Measurements from ENCODE around the gene MAP3K9.
A peak's percentile ranks its signal among the peaks of the same experiment; 100 is the strongest.

Gene MAP3K9

GRCh38 chr14:70823281-70823680 lies 14.0 kb upstream of the MAP3K9 start:
- no peaks in the 10 kb centered on the region for H3K36me3 ChIP-seq
- H3K4me3 ChIP-seq (ENCODE audit: low read depth, low read length) = peak overlapping the region; percentile 66
- H3K27ac ChIP-seq = no peak overlapping the region
- DNase-seq = no peak
- H3K27me3 ChIP-seq (ENCODE audit: insufficient read depth, low read depth, severe bottlenecking) = no peaks in the 10 kb centered on the region
- TF ChIP-seq CTCF (IDR thresholded peaks at IDR 0.05; ENCODE audit: low read depth, low read length) = no peak
- H3K9me3 ChIP-seq (ENCODE audit: severe bottlenecking) = no peaks in the 10 kb centered on the region

- TF ChIP-seq CTCF (IDR thresholded peaks at IDR 0.05; ENCODE audit: low read depth, low read length) = no peak
- Histone ChIP-seq H3K9me3 (ENCODE audit: severe bottlenecking) (no peaks in the 10 kb centered on the region), H3K36me3 (no peaks in the 10 kb centered on the region), H3K4me3 (ENCODE audit: low read depth, low read length) (peak overlapping the region; percentile 66), H3K27me3 (ENCODE audit: insufficient read depth, low read depth, severe bottlenecking) (no peaks in the 10 kb centered on the region), H3K27ac (no peak overlapping the region; the same call in 1 of the 2 replicates)
- DNase-seq = peak; percentile 63
Measured at GRCh38 chr14:70822530-70823185, 13.3 kb upstream of the MAP3K9 start.

- peak; percentile 66 for DNase-seq
Measured at GRCh38 chr14:70821584-70822529, 12.5 kb upstream of the MAP3K9 start.

GRCh38 chr14:70816525-70816924 lies 7.2 kb upstream of the MAP3K9 start:
- DNase-seq = peak; percentile 79
- no peaks in the 10 kb centered on the region for H3K27me3 ChIP-seq (ENCODE audit: insufficient read depth, low read depth, severe bottlenecking)
- no peaks in the 10 kb centered on the region for H3K9me3 ChIP-seq (ENCODE audit: severe bottlenecking)
- H3K27ac ChIP-seq = peak overlapping the region; percentile 39
- no peaks in the 10 kb centered on the region for H3K36me3 ChIP-seq
- H3K4me3 ChIP-seq (ENCODE audit: low read depth, low read length) = peak overlapping the region; percentile 22; the same call in 1 of the 2 replicates
- no peak for TF ChIP-seq CTCF (IDR thresholded peaks at IDR 0.05; ENCODE audit: low read depth, low read length)

More at GRCh38 chr14:70821584-70822529, 12.5 kb upstream of the MAP3K9 start:
- Histone ChIP-seq H3K27ac (peak overlapping the region; percentile 35), H3K27me3 (ENCODE audit: insufficient read depth, low read depth, severe bottlenecking) (no peaks in the 10 kb centered on the region), H3K36me3 (no peaks in the 10 kb centered on the region), H3K9me3 (ENCODE audit: severe bottlenecking) (no peaks in the 10 kb centered on the region), H3K4me3 (ENCODE audit: low read depth, low read length) (peak overlapping the region; percentile 66)
- no peak for TF ChIP-seq CTCF (IDR thresholded peaks at IDR 0.05; ENCODE audit: low read depth, low read length)

- Histone ChIP-seq H3K27ac (no peak overlapping the region), H3K27me3 (ENCODE audit: insufficient read depth, low read depth, severe bottlenecking) (no peaks in the 10 kb centered on the region), H3K36me3 (no peaks in the 10 kb centered on the region), H3K4me3 (ENCODE audit: low read depth, low read length) (no peak overlapping the region), H3K9me3 (ENCODE audit: severe bottlenecking) (no peaks in the 10 kb centered on the region)
- DNase-seq = no peak
- TF ChIP-seq CTCF (IDR thresholded peaks at IDR 0.05; ENCODE audit: low read depth, low read length) = no peak
Measured at GRCh38 chr14:70814466-70814865, 5.2 kb upstream of the MAP3K9 start.
